ENCODE data around the gene MTM1.
A peak's percentile ranks its signal among the peaks of the same experiment; 100 is the strongest.

MTM1 gene

DNA sequence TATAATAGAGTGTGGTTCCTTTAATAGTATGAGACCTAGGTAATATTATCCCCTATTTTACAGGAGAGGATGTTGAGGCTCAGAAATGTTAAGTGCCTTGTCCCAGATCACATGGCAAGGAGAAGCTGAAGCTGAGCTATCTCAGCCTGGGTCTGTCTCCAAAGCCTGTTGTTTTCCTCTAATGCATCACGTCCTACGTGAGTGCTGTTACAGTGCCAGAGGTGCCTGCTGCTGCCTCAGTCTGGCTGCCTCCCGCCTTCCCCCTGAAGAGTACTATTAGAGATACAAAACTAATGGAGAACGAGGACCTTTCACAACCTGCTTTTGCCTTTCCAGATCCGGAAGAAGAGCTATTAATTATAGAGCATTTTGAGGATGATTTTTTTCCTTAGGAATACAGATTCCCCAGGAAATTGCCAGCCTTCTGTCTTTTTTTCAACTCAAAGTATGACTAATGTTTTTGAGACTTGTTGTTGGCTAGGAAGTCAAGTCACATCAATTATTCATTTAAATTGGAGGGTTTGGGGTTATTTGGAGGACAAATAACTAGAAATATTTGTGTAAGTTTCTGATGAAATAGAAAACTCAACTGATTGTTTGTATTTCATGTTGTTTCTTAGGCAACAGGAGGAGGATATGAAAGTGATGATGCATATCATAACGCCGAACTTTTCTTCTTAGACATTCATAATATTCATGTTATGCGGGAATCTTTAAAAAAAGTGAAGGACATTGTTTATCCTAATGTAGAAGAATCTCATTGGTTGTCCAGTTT lies 80.9 kb downstream of the MTM1 start:
- H3K4me3 ChIP-seq (ENCODE audit: low read length), result no peak overlapping the region
- DNase-seq (ENCODE audit: low read depth), result peak; percentile 69
- TF ChIP-seq, protein P1, sequence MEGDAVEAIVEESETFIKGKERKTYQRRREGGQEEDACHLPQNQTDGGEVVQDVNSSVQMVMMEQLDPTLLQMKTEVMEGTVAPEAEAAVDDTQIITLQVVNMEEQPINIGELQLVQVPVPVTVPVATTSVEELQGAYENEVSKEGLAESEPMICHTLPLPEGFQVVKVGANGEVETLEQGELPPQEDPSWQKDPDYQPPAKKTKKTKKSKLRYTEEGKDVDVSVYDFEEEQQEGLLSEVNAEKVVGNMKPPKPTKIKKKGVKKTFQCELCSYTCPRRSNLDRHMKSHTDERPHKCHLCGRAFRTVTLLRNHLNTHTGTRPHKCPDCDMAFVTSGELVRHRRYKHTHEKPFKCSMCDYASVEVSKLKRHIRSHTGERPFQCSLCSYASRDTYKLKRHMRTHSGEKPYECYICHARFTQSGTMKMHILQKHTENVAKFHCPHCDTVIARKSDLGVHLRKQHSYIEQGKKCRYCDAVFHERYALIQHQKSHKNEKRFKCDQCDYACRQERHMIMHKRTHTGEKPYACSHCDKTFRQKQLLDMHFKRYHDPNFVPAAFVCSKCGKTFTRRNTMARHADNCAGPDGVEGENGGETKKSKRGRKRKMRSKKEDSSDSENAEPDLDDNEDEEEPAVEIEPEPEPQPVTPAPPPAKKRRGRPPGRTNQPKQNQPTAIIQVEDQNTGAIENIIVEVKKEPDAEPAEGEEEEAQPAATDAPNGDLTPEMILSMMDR (conservative IDR thresholded peaks at IDR 0.05; ENCODE audit: low read length), result no peak

DNA sequence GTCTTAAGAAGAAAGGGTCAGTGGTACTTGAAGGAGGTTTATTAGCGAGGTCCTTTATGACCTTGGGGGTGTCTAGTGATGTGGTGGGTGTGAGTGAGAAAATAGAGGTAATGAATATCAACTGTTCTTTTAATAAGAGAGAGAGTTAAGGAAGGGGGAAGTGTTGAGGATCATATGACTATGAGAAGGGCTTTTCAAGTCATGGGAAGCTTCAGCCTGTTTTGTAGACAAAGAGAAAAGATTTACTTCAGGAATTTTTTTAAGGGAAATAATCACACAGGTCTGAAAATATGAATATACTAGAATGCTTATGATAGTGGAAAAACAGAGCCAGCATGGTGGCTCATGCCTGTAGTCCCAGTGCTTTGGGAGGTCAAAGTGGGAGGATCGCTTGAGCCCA lies 83.5 kb downstream of the MTM1 start:
- no peak for DNase-seq (ENCODE audit: low read depth)
- TF ChIP-seq, protein P1 (conservative IDR thresholded peaks at IDR 0.05; ENCODE audit: low read length), result no peak

DNA sequence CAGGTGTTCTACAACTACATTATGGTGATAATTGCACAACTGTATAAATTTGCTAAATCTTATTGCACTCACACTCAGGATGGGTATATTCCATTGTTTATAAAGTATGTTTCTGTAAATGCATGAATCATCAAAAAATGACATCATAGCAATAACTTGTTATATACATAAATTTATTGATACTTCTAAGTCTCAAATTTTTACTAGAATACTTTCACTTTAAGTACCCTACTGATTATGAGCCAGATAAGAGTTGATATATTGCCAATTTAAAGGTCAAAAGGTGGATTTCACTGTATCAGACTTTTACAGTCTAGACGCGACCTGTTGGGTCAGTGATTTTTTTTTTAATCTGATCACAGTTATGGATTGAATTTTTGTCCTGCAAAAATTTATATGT lies 87.4 kb downstream of the MTM1 start:
- DNase-seq (ENCODE audit: low read depth), result no peak
- TF ChIP-seq, protein P1 (conservative IDR thresholded peaks at IDR 0.05; ENCODE audit: low read length), result no peak
- no peak overlapping the region for H3K4me3 ChIP-seq (ENCODE audit: low read length)

More for the DNA sequence above, 83.5 kb downstream of the MTM1 start:
- H3K4me3 ChIP-seq (ENCODE audit: low read length), result no peak overlapping the region

DNA sequence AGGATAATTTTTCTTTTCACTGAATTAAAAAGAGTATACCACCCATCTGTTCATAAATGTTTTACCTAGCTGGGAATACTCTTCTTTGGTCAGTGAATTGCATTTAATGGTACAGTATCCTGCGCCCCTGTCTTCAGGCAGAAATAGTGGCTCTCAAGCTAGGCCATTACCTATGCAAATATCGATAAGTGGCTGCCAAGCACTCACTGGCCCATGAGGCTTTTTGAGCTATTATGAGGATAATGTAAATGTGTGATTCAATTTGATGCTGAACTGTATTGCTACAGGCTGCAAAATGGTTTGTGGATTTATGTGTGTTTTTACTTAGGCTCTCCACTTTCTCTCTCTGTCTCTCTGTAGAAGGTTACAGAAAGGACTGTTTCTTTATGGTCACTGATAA lies 94.7 kb downstream of the MTM1 start:
- DNase-seq (ENCODE audit: low read depth), result no peak
- TF ChIP-seq, protein P1 (conservative IDR thresholded peaks at IDR 0.05; ENCODE audit: low read length), result no peak
- no peak overlapping the region for H3K4me3 ChIP-seq (ENCODE audit: low read length)

DNA sequence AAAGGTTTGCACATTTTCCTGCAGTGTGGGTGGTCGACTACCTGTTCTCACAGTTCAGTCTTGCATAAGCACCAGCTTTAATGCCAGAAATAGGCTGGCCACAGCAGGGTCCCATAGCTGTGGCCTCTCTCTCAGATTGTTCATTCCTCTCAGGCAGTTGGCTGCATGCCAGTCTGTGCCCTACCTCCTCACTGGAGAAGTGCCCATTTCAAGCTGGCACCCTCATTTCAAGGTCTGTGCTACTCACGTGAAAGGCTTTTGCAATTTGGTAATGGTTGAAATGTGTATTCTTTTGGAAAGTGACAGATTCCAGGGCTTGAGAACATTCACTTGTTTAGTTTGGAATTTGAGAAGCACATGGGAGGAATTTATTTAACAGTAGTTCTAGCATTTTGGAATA lies 95.9 kb downstream of the MTM1 start:
- DNase-seq (ENCODE audit: low read depth), result peak; percentile 3
- TF ChIP-seq, protein P1 (conservative IDR thresholded peaks at IDR 0.05; ENCODE audit: low read length), result no peak
- no peak overlapping the region for H3K4me3 ChIP-seq (ENCODE audit: low read length)

DNA sequence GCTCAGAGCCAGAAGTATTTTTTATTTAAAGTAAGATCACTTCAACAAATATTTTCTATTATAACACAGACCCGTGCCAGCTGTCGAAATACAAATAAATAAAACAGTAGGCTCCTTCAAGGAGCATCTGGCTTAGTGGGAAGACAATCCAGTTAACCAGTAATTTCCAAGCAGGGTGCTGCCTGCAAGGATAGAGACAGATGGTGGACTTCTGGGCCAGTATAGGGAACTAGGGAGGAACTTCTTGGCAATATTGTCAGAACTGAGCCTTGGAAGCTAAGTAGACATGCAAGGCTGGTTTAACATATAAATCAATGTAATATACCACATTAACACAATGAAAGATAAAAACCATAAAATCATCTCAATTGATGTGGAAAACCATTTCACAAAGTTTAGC lies 107.8 kb downstream of the MTM1 start:
- no peak for DNase-seq (ENCODE audit: low read depth)
- TF ChIP-seq, protein P1 (conservative IDR thresholded peaks at IDR 0.05; ENCODE audit: low read length), result no peak
- no peak overlapping the region for H3K4me3 ChIP-seq (ENCODE audit: low read length)

DNA sequence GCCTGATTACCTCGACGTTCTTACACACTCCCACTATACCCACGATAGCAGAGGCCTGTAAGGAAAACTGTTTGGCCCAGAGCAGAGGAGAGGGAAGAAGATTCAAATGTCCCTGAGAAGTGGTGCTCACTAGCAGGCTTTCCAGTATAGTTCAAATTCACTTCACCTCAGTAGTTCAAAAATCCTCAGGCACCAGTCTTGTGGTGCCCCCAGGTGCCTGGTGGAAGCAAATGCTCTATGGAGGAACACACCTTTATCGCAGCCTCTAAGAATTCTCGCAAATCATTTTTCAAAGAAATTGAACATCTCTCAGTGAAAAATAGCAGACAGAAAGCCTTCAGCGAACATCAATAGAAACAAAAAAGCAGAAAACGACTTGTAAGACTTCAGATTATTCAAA lies 112.6 kb downstream of the MTM1 start:
- TF ChIP-seq, protein P1 (conservative IDR thresholded peaks at IDR 0.05; ENCODE audit: low read length), result peak; percentile 29
- no peak overlapping the region for H3K4me3 ChIP-seq (ENCODE audit: low read length)
- DNase-seq (ENCODE audit: low read depth), result no peak
